HEK293 (cell line): ENCODE results near the gene TESK1.

Experiments used
- BCL11B ChIP-seq: fragments of 450-650 bp; formaldehyde crosslinking; IDR thresholded peaks from 2 replicates; pipeline ENCODE4 v1.5.1; 2016; ENCODE audit warnings: low read depth, missing biosample characterization, missing genetic modification characterization
- KLF10 ChIP-seq: fragments of 450-650 bp; IDR thresholded peaks from 2 replicates; pipeline ENCODE4 v1.5.1; 2018; ENCODE audit warnings: missing biosample characterization, mild to moderate bottlenecking, missing genetic modification characterization
- KLF16 ChIP-seq: fragments of 450-650 bp; formaldehyde crosslinking; IDR thresholded peaks from 2 replicates; pipeline ENCODE4 v1.5.1; 2017; ENCODE audit warnings: missing biosample characterization, missing genetic modification characterization
- REPIN1 ChIP-seq: fragments of 450-650 bp; formaldehyde crosslinking; IDR thresholded peaks from 2 replicates; pipeline ENCODE4 v1.5.1; 2017; ENCODE audit warnings: missing biosample characterization, missing genetic modification characterization, low read depth
- TRIM28 ChIP-seq: IDR thresholded peaks from 2 replicates; pipeline ENCODE4 v1.6.1; 2011; ENCODE audit warnings: low read length, control low read depth, borderline replicate concordance
- ZBTB48 ChIP-seq: fragments of 450-650 bp; formaldehyde crosslinking; IDR thresholded peaks from 2 replicates; pipeline ENCODE4 v1.5.1; 2016; ENCODE audit warnings: missing biosample characterization, missing genetic modification characterization
- ZEB2 ChIP-seq: fragments of 450-650 bp; formaldehyde crosslinking; IDR thresholded peaks from 2 replicates; pipeline ENCODE4 v1.5.1; 2016; ENCODE audit warnings: missing biosample characterization, missing genetic modification characterization
- ZIC2 ChIP-seq: fragments of 450-650 bp; formaldehyde crosslinking; IDR thresholded peaks from 2 replicates; pipeline ENCODE4 v1.5.1; 2016; ENCODE audit warnings: missing biosample characterization, missing genetic modification characterization
- ZNF248 ChIP-seq: fragments of 450-650 bp; formaldehyde crosslinking; IDR thresholded peaks from 2 replicates; pipeline ENCODE4 v1.5.1; 2017; ENCODE audit warnings: missing biosample characterization, missing genetic modification characterization
- ZNF311 ChIP-seq: fragments of 450-650 bp; formaldehyde crosslinking; IDR thresholded peaks from 2 replicates; pipeline ENCODE4 v1.5.1; 2017; ENCODE audit warnings: missing biosample characterization, missing genetic modification characterization, borderline replicate concordance
- ZNF366 ChIP-seq: fragments of 450-650 bp; formaldehyde crosslinking; conservative IDR thresholded peaks from 2 replicates; pipeline ENCODE4 v1.5.1; 2016; ENCODE audit warnings: missing biosample characterization, missing genetic modification characterization
- ZNF48 ChIP-seq: fragments of 450-650 bp; formaldehyde crosslinking; IDR thresholded peaks from 2 replicates; pipeline ENCODE4 v1.5.1; 2016; ENCODE audit warnings: missing biosample characterization, missing genetic modification characterization
- ZNF600 ChIP-seq: fragments of 450-650 bp; formaldehyde crosslinking; IDR thresholded peaks from 2 replicates; pipeline ENCODE4 v1.5.1; 2016; ENCODE audit warnings: missing biosample characterization, missing genetic modification characterization
- ZNF624 ChIP-seq: fragments of 450-650 bp; formaldehyde crosslinking; IDR thresholded peaks from 2 replicates; pipeline ENCODE4 v1.5.1; 2017; ENCODE audit warnings: missing biosample characterization, missing genetic modification characterization
- ZNF701 ChIP-seq: fragments of 450-650 bp; formaldehyde crosslinking; IDR thresholded peaks from 2 replicates; pipeline ENCODE4 v1.5.1; 2016; ENCODE audit warnings: missing biosample characterization, missing genetic modification characterization
- ZXDB ChIP-seq: fragments of 450-650 bp; formaldehyde crosslinking; IDR thresholded peaks from 2 replicates; pipeline ENCODE4 v1.5.1; 2016; ENCODE audit warnings: missing biosample characterization, missing genetic modification characterization
- TF ChIP-seq, protein P1 (sequence below): fragments of 450-650 bp; formaldehyde crosslinking; IDR thresholded peaks from 2 replicates; pipeline ENCODE4 v1.5.1; 2016; ENCODE audit warnings: missing biosample characterization, missing genetic modification characterization
- TF ChIP-seq, protein P2 (sequence below): fragments of 450-650 bp; formaldehyde crosslinking; IDR thresholded peaks from 2 replicates; pipeline ENCODE4 v1.5.1; 2016; ENCODE audit warnings: missing biosample characterization, missing genetic modification characterization
- TF ChIP-seq, protein P3 (sequence below): fragments of 450-650 bp; formaldehyde crosslinking; IDR thresholded peaks from 2 replicates; pipeline ENCODE4 v1.5.1; 2017; ENCODE audit warnings: missing biosample characterization, missing genetic modification characterization
- TF ChIP-seq, protein P4 (sequence below): fragments of 450-650 bp; formaldehyde crosslinking; IDR thresholded peaks from 2 replicates; pipeline ENCODE4 v1.5.0; 2017; ENCODE audit warnings: missing biosample characterization, missing genetic modification characterization, borderline replicate concordance
- TF ChIP-seq, protein P5 (sequence below): IDR thresholded peaks from 2 replicates; pipeline ENCODE4 v1.6.1; 2011; ENCODE audit warnings: mild to moderate bottlenecking, low read depth, low read length, borderline replicate concordance

The TESK1 gene

DNA sequence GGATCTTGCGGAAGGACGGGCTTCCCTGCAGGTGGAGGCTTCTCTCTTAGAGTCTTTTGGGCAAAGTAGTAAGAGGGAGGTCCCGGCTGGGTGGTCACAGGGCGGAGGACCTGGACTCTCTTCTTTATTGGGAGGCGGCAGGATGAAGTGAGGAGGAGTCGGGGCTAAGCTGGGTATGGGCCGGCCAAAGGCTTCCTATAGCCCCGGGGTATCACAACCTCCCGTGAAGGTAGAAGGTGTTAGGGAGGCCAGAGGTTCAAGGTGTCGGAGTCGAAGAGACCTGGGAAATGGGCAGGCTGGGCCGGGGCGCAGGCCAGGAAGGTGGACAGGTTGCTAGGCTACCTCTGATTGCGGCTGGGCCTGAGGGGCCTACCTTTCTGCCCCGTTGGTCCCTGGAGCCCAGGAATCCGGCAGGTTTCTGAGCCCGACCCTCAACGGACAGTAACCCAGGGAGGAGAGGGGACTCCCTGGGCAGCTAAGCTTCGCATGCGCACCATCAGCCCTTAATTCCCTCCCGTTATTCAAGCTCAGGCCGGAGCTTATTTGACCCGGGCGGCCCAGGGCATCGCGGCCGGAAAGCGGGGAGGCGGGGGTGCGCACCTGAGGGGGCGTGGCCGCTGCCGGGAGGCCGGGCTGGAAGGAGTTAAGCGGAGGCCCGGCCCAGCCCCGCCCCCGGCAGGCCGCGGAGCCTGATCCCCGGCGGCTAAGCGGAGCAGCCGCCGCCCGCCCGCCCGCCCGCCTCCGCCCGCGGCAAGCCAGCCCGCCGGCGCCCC, at the start of gene TESK1 (continued):
- TF ChIP-seq ZNF701 (tag by site-specific recombination) (no peak), ZNF248 (tag by site-specific recombination) (no peak), ZNF600 (no peak), ZNF48 (tag by site-specific recombination) (no peak), ZXDB (tag by site-specific recombination) (0 out of 2 replicates have a peak, but pooled peaks have one; percentile 24), REPIN1 (tag by site-specific recombination) (no peak), TRIM28 (no peak), ZBTB48 (peak; percentile 84), KLF16 (tag by site-specific recombination) (peak; percentile 55), ZNF311 (tag by site-specific recombination) (no peak), ZNF366 (tag by site-specific recombination) (peak; percentile 25; the same call in 1 of the 2 replicates), ZEB2 (tag by site-specific recombination) (peak; percentile 20), ZNF624 (no peak), ZIC2 (tag by site-specific recombination) (no peak; the same call in 1 of the 2 replicates), KLF10 (tag by site-specific recombination) (peak; percentile 74; the same call in 1 of the 2 replicates), BCL11B (tag by site-specific recombination) (0 out of 2 replicates have a peak, but pooled peaks have one; percentile 21)
- TF ChIP-seq, protein P1, sequence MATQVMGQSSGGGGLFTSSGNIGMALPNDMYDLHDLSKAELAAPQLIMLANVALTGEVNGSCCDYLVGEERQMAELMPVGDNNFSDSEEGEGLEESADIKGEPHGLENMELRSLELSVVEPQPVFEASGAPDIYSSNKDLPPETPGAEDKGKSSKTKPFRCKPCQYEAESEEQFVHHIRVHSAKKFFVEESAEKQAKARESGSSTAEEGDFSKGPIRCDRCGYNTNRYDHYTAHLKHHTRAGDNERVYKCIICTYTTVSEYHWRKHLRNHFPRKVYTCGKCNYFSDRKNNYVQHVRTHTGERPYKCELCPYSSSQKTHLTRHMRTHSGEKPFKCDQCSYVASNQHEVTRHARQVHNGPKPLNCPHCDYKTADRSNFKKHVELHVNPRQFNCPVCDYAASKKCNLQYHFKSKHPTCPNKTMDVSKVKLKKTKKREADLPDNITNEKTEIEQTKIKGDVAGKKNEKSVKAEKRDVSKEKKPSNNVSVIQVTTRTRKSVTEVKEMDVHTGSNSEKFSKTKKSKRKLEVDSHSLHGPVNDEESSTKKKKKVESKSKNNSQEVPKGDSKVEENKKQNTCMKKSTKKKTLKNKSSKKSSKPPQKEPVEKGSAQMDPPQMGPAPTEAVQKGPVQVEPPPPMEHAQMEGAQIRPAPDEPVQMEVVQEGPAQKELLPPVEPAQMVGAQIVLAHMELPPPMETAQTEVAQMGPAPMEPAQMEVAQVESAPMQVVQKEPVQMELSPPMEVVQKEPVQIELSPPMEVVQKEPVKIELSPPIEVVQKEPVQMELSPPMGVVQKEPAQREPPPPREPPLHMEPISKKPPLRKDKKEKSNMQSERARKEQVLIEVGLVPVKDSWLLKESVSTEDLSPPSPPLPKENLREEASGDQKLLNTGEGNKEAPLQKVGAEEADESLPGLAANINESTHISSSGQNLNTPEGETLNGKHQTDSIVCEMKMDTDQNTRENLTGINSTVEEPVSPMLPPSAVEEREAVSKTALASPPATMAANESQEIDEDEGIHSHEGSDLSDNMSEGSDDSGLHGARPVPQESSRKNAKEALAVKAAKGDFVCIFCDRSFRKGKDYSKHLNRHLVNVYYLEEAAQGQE (tag by site-specific recombination), result no peak
- TF ChIP-seq, protein P2, sequence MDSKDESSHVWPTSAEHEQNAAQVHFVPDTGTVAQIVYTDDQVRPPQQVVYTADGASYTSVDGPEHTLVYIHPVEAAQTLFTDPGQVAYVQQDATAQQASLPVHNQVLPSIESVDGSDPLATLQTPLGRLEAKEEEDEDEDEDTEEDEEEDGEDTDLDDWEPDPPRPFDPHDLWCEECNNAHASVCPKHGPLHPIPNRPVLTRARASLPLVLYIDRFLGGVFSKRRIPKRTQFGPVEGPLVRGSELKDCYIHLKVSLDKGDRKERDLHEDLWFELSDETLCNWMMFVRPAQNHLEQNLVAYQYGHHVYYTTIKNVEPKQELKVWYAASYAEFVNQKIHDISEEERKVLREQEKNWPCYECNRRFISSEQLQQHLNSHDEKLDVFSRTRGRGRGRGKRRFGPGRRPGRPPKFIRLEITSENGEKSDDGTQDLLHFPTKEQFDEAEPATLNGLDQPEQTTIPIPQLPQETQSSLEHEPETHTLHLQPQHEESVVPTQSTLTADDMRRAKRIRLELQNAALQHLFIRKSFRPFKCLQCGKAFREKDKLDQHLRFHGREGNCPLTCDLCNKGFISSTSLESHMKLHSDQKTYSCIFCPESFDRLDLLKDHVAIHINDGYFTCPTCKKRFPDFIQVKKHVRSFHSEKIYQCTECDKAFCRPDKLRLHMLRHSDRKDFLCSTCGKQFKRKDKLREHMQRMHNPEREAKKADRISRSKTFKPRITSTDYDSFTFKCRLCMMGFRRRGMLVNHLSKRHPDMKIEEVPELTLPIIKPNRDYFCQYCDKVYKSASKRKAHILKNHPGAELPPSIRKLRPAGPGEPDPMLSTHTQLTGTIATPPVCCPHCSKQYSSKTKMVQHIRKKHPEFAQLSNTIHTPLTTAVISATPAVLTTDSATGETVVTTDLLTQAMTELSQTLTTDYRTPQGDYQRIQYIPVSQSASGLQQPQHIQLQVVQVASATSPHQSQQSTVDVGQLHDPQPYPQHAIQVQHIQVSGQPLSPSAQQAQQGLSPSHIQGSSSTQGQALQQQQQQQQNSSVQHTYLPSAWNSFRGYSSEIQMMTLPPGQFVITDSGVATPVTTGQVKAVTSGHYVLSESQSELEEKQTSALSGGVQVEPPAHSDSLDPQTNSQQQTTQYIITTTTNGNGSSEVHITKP, result peak; percentile 81
- TF ChIP-seq, protein P3, sequence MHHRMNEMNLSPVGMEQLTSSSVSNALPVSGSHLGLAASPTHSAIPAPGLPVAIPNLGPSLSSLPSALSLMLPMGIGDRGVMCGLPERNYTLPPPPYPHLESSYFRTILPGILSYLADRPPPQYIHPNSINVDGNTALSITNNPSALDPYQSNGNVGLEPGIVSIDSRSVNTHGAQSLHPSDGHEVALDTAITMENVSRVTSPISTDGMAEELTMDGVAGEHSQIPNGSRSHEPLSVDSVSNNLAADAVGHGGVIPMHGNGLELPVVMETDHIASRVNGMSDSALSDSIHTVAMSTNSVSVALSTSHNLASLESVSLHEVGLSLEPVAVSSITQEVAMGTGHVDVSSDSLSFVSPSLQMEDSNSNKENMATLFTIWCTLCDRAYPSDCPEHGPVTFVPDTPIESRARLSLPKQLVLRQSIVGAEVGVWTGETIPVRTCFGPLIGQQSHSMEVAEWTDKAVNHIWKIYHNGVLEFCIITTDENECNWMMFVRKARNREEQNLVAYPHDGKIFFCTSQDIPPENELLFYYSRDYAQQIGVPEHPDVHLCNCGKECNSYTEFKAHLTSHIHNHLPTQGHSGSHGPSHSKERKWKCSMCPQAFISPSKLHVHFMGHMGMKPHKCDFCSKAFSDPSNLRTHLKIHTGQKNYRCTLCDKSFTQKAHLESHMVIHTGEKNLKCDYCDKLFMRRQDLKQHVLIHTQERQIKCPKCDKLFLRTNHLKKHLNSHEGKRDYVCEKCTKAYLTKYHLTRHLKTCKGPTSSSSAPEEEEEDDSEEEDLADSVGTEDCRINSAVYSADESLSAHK (tag by site-specific recombination), result no peak
- TF ChIP-seq, protein P4, sequence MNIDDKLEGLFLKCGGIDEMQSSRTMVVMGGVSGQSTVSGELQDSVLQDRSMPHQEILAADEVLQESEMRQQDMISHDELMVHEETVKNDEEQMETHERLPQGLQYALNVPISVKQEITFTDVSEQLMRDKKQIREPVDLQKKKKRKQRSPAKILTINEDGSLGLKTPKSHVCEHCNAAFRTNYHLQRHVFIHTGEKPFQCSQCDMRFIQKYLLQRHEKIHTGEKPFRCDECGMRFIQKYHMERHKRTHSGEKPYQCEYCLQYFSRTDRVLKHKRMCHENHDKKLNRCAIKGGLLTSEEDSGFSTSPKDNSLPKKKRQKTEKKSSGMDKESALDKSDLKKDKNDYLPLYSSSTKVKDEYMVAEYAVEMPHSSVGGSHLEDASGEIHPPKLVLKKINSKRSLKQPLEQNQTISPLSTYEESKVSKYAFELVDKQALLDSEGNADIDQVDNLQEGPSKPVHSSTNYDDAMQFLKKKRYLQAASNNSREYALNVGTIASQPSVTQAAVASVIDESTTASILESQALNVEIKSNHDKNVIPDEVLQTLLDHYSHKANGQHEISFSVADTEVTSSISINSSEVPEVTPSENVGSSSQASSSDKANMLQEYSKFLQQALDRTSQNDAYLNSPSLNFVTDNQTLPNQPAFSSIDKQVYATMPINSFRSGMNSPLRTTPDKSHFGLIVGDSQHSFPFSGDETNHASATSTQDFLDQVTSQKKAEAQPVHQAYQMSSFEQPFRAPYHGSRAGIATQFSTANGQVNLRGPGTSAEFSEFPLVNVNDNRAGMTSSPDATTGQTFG (tag by site-specific recombination), result no peak
- TF ChIP-seq, protein P5, sequence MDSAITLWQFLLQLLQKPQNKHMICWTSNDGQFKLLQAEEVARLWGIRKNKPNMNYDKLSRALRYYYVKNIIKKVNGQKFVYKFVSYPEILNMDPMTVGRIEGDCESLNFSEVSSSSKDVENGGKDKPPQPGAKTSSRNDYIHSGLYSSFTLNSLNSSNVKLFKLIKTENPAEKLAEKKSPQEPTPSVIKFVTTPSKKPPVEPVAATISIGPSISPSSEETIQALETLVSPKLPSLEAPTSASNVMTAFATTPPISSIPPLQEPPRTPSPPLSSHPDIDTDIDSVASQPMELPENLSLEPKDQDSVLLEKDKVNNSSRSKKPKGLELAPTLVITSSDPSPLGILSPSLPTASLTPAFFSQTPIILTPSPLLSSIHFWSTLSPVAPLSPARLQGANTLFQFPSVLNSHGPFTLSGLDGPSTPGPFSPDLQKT, result no peak
